GDM1 (cell line): ENCODE results near the gene CLEC16A.

Experiments
- DNase-seq: peaks from one replicate; lab custom pipeline; 2025; lab: John Stamatoyannopoulos, UW

Gene CLEC16A

DNA sequence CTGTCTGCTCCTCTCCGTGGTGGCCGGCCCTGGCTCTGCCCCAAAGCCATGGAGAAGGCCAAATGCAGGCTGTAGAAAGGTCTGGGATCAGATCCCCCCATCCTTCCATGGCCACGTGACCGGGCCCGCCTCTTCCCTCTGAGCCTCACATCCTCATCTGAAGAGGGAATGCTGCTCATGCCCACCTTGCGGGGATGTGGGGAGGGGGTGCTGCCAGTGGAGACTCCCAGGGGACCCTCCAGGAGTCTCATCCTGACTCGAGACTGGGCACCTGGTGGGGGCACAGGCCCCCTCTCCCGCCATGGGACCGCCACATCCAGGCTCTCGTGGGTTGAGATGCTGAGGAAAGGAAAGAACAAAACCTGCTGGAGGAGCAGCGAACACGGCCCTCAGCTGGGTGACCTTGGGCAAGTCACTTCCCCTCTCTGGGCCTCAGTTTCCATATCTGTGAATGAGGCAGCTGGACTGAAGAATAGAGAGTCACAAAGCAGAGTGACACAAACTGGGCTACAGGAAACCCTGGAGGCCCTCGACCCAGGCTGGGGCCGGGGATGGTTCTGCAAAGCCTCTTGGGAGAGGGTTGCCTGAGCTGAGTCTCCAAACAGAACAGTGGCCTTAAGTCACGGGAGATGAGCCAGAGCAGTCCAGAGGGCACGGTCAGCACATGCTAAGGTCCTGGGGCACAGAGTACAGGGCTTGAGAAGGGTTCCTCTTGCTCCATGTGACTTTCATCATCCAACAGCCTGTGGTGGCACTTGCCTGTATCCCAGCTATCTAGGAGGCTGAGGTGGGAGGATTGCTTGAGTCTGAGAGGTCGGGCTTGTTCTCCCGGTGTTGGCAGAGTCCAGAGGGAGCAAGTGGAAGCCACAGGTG, 281.5 kb downstream of the CLEC16A start:
- no peak for DNase-seq

GRCh38 chr16:11229432-11229831, 285.1 kb downstream of the CLEC16A start:
- DNase-seq, result no peak

- no peak for DNase-seq
These were observed 285.5 kb downstream of the CLEC16A start for GRCh38 chr16:11229906-11230305.

DNA sequence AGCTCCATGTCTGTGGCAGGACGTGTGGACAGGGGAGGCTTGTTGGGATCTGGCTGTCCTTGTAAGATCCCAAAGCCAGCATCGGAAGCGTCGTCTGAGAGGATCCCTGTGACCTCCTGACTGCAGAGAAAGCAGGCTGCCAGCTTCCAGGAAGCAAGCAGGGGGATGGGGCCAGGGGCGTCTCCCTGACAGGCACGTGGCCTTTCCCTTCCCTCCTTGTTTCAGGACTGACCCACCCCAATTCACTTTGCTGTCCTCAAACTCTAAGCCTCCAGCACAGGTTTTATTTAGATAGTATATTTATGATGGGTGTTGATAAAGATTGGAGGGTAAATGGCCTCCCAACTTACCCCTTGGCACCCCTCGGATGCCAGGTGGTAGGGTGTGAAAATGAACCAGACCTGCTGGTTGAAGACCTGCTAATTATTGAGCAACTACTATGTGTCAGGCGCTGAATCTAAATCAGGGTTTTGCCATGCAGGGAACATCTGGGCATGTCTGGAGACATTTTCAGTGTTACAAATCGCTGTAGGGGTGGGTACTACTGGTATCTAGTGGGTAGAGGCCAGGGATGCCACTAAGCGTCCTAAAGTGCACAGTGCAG, 287.1 kb downstream of the CLEC16A start:
- no peak for DNase-seq
